HepG2 (cell line): ENCODE measurements around the gene TPM2. TPM values are rescaled to one million over a fixed set of nuclear protein-coding genes. Genes with fewer than 3 reads are reported as not detected.
A peak's percentile ranks its signal among the peaks of the same experiment; 100 is the strongest.

Source experiments
- HNF4G ChIP-seq, 2 experiments: sonication (generic) in 1 of 2; formaldehyde crosslinking in 1 of 2; IDR thresholded peaks; 2 replicates each; pipeline versions ENCODE4 v1.4.0 to v1.6.1; 2011 to 2020; ENCODE audit warnings: borderline replicate concordance in 2 of 2, low read depth in 2 of 2, mild to moderate bottlenecking in 2 of 2, low read length in 1 of 2, missing genetic modification reagents in 1 of 2, moderate library complexity in 1 of 2
- IRX3 ChIP-seq: sonication (generic); formaldehyde crosslinking; IDR thresholded peaks from 2 replicates; pipeline ENCODE4 v1.8.1; 2023; ENCODE audit warnings: mild to moderate bottlenecking, low read depth, missing genetic modification reagents, borderline replicate concordance
- KLF15 ChIP-seq: sonication (generic); formaldehyde crosslinking; IDR thresholded peaks from 2 replicates; pipeline ENCODE4 v1.8.1; 2023; ENCODE audit warnings: borderline replicate concordance, mild to moderate bottlenecking, inconsistent platforms, missing genetic modification reagents, mixed read lengths
- KLF9 ChIP-seq: IDR thresholded peaks from 2 replicates; pipeline ENCODE4 v1.6.1; 2016; ENCODE audit warnings: low read depth
- REXO4 ChIP-seq: sonication (generic); formaldehyde crosslinking; IDR thresholded peaks from 2 replicates; pipeline ENCODE4 v1.8.0; 2022; ENCODE audit warnings: missing genetic modification reagents, mild to moderate bottlenecking, borderline replicate concordance
- RFXANK ChIP-seq: IDR thresholded peaks from 2 replicates; pipeline ENCODE4 v1.6.1; 2016
- SMARCC2 ChIP-seq: fragments of 450-650 bp; IDR thresholded peaks from 2 replicates; pipeline ENCODE4 v1.6.1; 2017; ENCODE audit warnings: antibody characterized with exemption, mild to moderate bottlenecking
- SNAI1 ChIP-seq: sonication (generic); formaldehyde crosslinking; IDR thresholded peaks from 2 replicates; pipeline ENCODE4 v1.5.0; 2020; ENCODE audit warnings: mild to moderate bottlenecking, missing genetic modification reagents, borderline replicate concordance
- ZFP36 ChIP-seq: fragments of 150-350 bp; IDR thresholded peaks from 2 replicates; pipeline ENCODE4 v1.6.1; 2018; ENCODE audit warnings: borderline replicate concordance, low read length, low read depth; ENCODE audit not compliant: partially characterized antibody
- ZMAT3 ChIP-seq: sonication (generic); formaldehyde crosslinking; conservative IDR thresholded peaks from 2 replicates; pipeline ENCODE4 v1.7.0; 2021; ENCODE audit warnings: missing genetic modification reagents
- ZNF484 ChIP-seq: sonication (generic); formaldehyde crosslinking; IDR thresholded peaks from 2 replicates; pipeline ENCODE4 v1.5.1; 2020; ENCODE audit warnings: mild to moderate bottlenecking, low read depth, missing genetic modification reagents, borderline replicate concordance
- ZNF776 ChIP-seq: sonication (generic); formaldehyde crosslinking; IDR thresholded peaks from 2 replicates; pipeline ENCODE4 v1.4.0; 2020; ENCODE audit warnings: mild to moderate bottlenecking, missing genetic modification reagents
- ZNF839 ChIP-seq: sonication (generic); formaldehyde crosslinking; IDR thresholded peaks from 2 replicates; pipeline ENCODE4 v1.4.0; 2020; ENCODE audit warnings: missing genetic modification reagents, mild to moderate bottlenecking, borderline replicate concordance
- polyA plus RNA-seq, 8 experiments: library from polyadenylated mRNA; depleted of rRNA in 3 of 8; stranded (reverse) in 7 of 8; unstranded in 1 of 8; fragments of >200 nt; fragmentation: Illumina TruSeq in 4 of 8; extraction: Trizol in 4 of 8; gene quantifications; 2 replicates each; pipeline versions ENCODE4 v1.2.1 to v1.2.3, GENCODE V29; 2011 to 2016; ENCODE audit warnings: low read depth in 4 of 8, missing spikeins in 1 of 8, mixed read lengths in 1 of 8; ENCODE audit not compliant: insufficient read depth in 1 of 8
- total RNA-seq, 5 experiments: library from RNA; depleted of rRNA; stranded (reverse); fragments of >200 nt; fragmentation: Illumina TruSeq; extraction: Trizol; gene quantifications; 2 replicates each; pipeline ENCODE4 v1.2.3, GENCODE V29; 2016; ENCODE audit warnings: low read depth in 1 of 5
- TF ChIP-seq, protein P1 (sequence below): sonication (generic); formaldehyde crosslinking; IDR thresholded peaks from 2 replicates; pipeline ENCODE4 v1.4.0; 2020; ENCODE audit warnings: missing genetic modification reagents
- TF ChIP-seq, protein P2 (sequence below): sonication (generic); formaldehyde crosslinking; IDR thresholded peaks from 2 replicates; pipeline ENCODE4 v1.5.1; 2020; ENCODE audit warnings: mild to moderate bottlenecking, missing genetic modification reagents
- TF ChIP-seq, protein P3 (sequence below): sonication (generic); formaldehyde crosslinking; IDR thresholded peaks from 2 replicates; pipeline ENCODE4 v1.5.0; 2020; ENCODE audit warnings: mild to moderate bottlenecking, missing genetic modification reagents, moderate library complexity
- TF ChIP-seq, protein P4 (sequence below): IDR thresholded peaks from 2 replicates; pipeline ENCODE4 v1.6.1; 2016; ENCODE audit warnings: low read depth, control low read depth

Gene TPM2
- total and polyA plus RNA-seq, 2 of the 13 experiments (the other 11 are each of a cell fraction or from before 2014, with no cell fraction given): 3.1 to 10.7 TPM

DNA sequence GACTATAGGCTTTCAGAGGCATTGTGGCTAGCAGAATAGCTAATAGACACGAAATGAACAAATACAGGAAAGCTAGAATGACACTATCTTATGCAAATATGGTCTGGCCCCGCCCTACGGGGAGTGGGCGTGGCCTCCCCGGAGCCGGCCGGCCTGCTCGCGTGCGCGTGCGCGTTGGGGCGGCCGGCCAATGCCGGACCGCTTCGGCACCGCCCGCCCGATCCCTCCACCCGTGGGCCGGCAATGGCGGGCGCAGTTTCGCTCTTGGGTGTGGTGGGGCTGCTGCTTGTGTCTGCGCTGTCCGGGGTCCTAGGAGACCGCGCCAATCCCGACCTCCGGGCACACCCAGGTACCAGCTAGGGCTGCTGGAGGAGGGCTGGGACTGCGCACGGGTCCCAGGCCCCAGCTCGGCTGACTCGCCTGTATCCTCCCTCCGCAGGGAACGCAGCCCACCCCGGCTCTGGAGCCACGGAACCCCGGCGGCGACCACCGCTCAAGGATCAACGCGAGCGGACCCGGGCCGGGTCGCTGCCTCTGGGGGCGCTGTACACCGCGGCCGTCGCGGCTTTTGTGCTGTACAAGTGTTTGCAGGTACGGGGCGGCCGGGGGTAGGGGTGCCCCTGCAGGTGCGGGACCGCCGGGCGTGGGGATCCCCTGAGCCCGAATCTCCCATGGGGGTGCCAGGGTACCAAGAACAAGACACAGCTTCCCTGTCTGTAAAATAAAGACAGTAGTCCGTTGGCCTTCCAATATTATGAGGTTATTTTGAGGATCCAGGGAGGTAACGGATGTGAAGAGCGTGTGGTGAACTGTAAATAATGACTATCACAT is 31.4 kb downstream of the TPM2 start, which contains the start of gene CCDC107 (continued):
- TF ChIP-seq SNAI1 (CRISPR knock-in tag): peak; percentile 95
- TF ChIP-seq REXO4 (CRISPR knock-in tag): no peak
- peak; percentile 87; the same call in 1 of the 2 replicates for TF ChIP-seq ZNF484 (CRISPR knock-in tag)
- TF ChIP-seq SMARCC2: no peak
- no peak; the same call in 1 of the 2 replicates for TF ChIP-seq RFXANK (CRISPR knock-in tag)
- TF ChIP-seq IRX3 (CRISPR knock-in tag): no peak
- no peak; the same call in 1 of the 2 replicates for TF ChIP-seq ZMAT3 (CRISPR knock-in tag)
- TF ChIP-seq KLF9 (CRISPR knock-in tag): no peak
- TF ChIP-seq, protein P1, sequence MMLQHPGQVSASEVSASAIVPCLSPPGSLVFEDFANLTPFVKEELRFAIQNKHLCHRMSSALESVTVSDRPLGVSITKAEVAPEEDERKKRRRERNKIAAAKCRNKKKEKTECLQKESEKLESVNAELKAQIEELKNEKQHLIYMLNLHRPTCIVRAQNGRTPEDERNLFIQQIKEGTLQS: peak; percentile 46
- TF ChIP-seq, protein P2, sequence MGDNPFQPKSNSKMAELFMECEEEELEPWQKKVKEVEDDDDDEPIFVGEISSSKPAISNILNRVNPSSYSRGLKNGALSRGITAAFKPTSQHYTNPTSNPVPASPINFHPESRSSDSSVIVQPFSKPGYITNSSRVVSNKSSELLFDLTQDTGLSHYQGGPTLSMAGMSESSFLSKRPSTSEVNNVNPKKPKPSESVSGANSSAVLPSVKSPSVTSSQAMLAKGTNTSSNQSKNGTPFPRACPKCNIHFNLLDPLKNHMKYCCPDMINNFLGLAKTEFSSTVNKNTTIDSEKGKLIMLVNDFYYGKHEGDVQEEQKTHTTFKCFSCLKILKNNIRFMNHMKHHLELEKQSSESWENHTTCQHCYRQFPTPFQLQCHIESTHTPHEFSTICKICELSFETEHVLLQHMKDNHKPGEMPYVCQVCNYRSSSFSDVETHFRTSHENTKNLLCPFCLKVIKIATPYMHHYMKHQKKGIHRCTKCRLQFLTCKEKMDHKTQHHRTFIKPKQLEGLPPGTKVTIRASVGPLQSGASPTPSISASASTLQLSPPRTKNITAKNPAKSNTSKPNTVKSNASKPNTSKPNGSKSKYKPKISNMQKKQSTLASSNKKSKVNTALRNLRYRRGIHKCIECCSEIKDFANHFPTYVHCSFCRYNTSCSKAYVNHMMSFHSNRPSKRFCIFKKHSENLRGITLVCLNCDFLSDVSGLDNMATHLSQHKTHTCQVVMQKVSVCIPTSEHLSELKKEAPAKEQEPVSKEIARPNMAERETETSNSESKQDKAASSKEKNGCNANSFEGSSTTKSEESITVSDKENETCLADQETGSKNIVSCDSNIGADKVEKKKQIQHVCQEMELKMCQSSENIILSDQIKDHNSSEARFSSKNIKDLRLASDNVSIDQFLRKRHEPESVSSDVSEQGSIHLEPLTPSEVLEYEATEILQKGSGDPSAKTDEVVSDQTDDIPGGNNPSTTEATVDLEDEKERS (CRISPR knock-in tag): no peak; the same call in 1 of the 2 replicates
- TF ChIP-seq ZFP36: no peak
- TF ChIP-seq ZNF776 (CRISPR knock-in tag): peak; percentile 94
- no peak for TF ChIP-seq KLF15 (CRISPR knock-in tag)
- TF ChIP-seq HNF4G (IDR thresholded peaks at IDR 0.05; ENCODE audit: borderline replicate concordance, low read depth, low read length): no peak
- TF ChIP-seq HNF4G (CRISPR knock-in tag; IDR thresholded peaks at IDR 0.05; ENCODE audit: borderline replicate concordance, low read depth): no peak
- TF ChIP-seq, protein P3, sequence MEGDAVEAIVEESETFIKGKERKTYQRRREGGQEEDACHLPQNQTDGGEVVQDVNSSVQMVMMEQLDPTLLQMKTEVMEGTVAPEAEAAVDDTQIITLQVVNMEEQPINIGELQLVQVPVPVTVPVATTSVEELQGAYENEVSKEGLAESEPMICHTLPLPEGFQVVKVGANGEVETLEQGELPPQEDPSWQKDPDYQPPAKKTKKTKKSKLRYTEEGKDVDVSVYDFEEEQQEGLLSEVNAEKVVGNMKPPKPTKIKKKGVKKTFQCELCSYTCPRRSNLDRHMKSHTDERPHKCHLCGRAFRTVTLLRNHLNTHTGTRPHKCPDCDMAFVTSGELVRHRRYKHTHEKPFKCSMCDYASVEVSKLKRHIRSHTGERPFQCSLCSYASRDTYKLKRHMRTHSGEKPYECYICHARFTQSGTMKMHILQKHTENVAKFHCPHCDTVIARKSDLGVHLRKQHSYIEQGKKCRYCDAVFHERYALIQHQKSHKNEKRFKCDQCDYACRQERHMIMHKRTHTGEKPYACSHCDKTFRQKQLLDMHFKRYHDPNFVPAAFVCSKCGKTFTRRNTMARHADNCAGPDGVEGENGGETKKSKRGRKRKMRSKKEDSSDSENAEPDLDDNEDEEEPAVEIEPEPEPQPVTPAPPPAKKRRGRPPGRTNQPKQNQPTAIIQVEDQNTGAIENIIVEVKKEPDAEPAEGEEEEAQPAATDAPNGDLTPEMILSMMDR (CRISPR knock-in tag): peak; percentile 92
- TF ChIP-seq, protein P4, sequence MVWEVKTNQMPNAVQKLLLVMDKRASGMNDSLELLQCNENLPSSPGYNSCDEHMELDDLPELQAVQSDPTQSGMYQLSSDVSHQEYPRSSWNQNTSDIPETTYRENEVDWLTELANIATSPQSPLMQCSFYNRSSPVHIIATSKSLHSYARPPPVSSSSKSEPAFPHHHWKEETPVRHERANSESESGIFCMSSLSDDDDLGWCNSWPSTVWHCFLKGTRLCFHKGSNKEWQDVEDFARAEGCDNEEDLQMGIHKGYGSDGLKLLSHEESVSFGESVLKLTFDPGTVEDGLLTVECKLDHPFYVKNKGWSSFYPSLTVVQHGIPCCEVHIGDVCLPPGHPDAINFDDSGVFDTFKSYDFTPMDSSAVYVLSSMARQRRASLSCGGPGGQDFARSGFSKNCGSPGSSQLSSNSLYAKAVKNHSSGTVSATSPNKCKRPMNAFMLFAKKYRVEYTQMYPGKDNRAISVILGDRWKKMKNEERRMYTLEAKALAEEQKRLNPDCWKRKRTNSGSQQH (CRISPR knock-in tag): peak; percentile 53; the same call in 1 of the 2 replicates
- TF ChIP-seq ZNF839 (CRISPR knock-in tag): no peak
